ENCODE data around the gene PHF14.

Gene PHF14

GRCh38 chr7:11083214-11083568, 109.5 kb downstream of the PHF14 start:
- no peak for DNase-seq (ENCODE audit: low read depth in 2 of 2)

GRCh38 chr7:11104578-11104977, 130.9 kb downstream of the PHF14 start:
- DNase-seq (ENCODE audit: low read depth in 2 of 2) = no peak

GRCh38 chr7:11109659-11110058, 136.0 kb downstream of the PHF14 start:
- DNase-seq (ENCODE audit: low read depth in 2 of 2) = no peak

GRCh38 chr7:11120068-11120664, 146.5 kb downstream of the PHF14 start:
- no peak for DNase-seq (ENCODE audit: low read depth in 2 of 2)

GRCh38 chr7:11120675-11121220, 147.1 kb downstream of the PHF14 start:
- no peak for DNase-seq (ENCODE audit: low read depth in 2 of 2)

GRCh38 chr7:11124856-11125559, 151.3 kb downstream of the PHF14 start:
- DNase-seq (ENCODE audit: low read depth in 2 of 2) = no peak

- DNase-seq (ENCODE audit: low read depth in 2 of 2) = no peak
Observed at GRCh38 chr7:11127114-11127785, 153.6 kb downstream of the PHF14 start.

- no peak for DNase-seq (ENCODE audit: low read depth in 2 of 2)
Observed at GRCh38 chr7:11127988-11128387, 154.3 kb downstream of the PHF14 start.

GRCh38 chr7:11128498-11128897, 154.8 kb downstream of the PHF14 start:
- no peak for DNase-seq (ENCODE audit: low read depth in 2 of 2)

GRCh38 chr7:11130012-11130411, 156.3 kb downstream of the PHF14 start:
- DNase-seq (ENCODE audit: low read depth in 2 of 2) = no peak

- no peak for DNase-seq (ENCODE audit: low read depth in 2 of 2)
Observed at GRCh38 chr7:11130601-11131000, 156.9 kb downstream of the PHF14 start.

- DNase-seq (ENCODE audit: low read depth in 2 of 2) = no peak
Observed at GRCh38 chr7:11133436-11133959, 159.8 kb downstream of the PHF14 start.

- no peak for DNase-seq (ENCODE audit: low read depth in 2 of 2)
Observed at GRCh38 chr7:11135573-11135972, 161.9 kb downstream of the PHF14 start.

GRCh38 chr7:11141541-11141940, 167.9 kb downstream of the PHF14 start:
- DNase-seq (ENCODE audit: low read depth in 2 of 2) = no peak

- DNase-seq (ENCODE audit: low read depth in 2 of 2) = no peak
Observed at GRCh38 chr7:11153694-11154093, 180.0 kb downstream of the PHF14 start.

GRCh38 chr7:11155883-11156282, 182.2 kb downstream of the PHF14 start:
- DNase-seq (ENCODE audit: low read depth in 2 of 2) = no peak

GRCh38 chr7:11161499-11161898, 187.8 kb downstream of the PHF14 start:
- no peak for DNase-seq (ENCODE audit: low read depth in 2 of 2)

GRCh38 chr7:11163220-11163619, 189.5 kb downstream of the PHF14 start:
- no peak for DNase-seq (ENCODE audit: low read depth in 2 of 2)

GRCh38 chr7:11166051-11166450, 192.4 kb downstream of the PHF14 start:
- no peak for DNase-seq (ENCODE audit: low read depth in 2 of 2)

GRCh38 chr7:11168650-11169170, 195.0 kb downstream of the PHF14 start:
- no peak for DNase-seq (ENCODE audit: low read depth in 2 of 2)

GRCh38 chr7:11170175-11170574, 196.5 kb downstream of the PHF14 start:
- no peak for DNase-seq (ENCODE audit: low read depth in 2 of 2)

- no peak for DNase-seq (ENCODE audit: low read depth in 2 of 2)
Observed at GRCh38 chr7:11170863-11171568, 197.3 kb downstream of the PHF14 start.
